ENCODE data around the gene IMPA2.
A peak's percentile ranks its signal among the peaks of the same experiment; 100 is the strongest.

Gene IMPA2

DNA sequence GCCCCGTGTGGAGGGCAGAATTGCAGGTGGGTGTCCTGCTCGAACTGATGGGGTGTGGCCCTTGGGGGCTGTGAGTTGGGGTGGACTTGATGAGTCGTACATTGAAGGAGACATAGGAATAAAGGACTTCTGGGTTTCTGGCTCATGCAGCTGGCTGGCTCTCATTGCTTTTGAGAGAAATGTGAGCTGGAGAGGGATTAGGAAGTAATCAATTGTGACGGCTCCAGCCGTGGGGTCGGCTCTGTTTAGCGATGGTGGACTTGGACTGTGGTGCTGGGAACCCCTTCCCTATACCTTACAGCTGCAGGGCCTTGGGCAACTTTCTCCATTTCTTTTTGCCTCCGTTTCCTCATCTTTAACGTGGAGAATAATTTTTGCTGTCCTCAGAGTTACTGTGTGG is 9.2 kb downstream of the IMPA2 start:
- DNase-seq (ENCODE audit: low spot score): no peak

DNA sequence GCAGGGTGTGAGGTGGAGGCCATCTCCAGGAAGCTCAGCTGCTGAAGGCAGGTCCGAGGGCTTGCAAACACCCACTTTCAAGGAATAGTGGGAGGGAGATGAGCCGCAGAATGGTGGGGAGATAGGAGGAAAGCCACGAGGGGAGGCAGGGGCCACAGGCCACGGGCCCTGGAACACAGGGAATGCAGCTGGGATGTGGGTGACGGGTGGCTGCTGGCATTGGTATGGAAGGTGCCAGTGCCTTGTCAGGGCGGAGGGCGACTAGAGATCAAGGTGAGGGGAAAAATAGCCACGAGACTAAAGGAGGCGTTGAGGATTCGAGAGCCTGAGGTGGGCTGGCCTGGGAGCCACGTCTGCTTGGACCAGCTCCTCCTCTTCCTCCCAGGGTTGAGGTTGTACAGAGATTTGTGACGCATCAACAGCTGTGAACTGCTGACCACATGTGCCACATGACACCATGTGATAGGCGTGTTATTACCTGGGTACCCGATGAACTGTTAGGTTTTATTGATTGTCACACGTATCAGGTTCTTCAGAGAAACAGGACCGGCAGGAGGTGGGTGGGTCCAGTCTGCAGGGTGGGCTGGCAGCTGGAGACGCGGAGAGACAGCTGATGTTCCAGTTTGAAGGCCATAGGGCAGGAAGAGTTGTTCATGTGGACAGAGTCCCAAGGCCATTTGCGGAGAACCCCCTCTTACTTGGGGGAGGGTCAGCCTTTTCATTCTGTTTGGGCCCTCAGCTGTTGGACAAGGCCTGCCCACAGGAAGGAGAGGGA is 9.9 kb downstream of the IMPA2 start:
- peak; percentile 76 for DNase-seq (ENCODE audit: low spot score)

DNA sequence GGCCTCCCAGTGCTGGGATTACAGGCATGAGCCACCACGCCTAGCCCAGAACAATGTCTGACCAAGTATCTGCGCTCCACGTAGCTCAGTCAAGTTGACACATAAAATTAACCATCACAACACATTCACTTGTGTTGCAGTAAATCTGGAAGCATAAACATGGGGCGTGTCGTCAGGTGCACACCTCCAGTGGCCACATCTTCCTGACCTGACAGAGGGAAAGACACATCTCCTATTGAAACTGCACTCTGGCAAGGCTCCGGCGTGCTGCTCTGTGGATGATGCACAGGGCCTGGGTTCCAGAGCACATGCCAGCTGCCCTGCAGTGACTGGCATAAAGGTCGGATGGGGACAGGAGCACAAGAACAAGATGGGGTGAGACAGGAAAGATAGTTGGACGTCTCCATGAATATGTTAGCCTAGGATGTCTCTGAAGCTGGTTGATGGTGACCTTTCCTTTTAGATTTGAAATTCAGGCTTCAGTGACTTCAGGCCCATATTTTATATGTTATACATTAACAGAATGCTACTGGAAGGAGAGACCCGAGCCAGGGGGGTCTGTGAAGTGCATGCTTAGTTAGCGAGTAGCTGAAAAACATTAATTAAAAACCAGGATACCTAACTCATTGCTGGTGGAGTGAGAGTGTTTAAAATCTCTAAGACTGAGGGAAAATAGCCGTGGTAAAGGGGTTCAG is 10.9 kb downstream of the IMPA2 start:
- DNase-seq (ENCODE audit: low spot score): peak; percentile 66

DNA sequence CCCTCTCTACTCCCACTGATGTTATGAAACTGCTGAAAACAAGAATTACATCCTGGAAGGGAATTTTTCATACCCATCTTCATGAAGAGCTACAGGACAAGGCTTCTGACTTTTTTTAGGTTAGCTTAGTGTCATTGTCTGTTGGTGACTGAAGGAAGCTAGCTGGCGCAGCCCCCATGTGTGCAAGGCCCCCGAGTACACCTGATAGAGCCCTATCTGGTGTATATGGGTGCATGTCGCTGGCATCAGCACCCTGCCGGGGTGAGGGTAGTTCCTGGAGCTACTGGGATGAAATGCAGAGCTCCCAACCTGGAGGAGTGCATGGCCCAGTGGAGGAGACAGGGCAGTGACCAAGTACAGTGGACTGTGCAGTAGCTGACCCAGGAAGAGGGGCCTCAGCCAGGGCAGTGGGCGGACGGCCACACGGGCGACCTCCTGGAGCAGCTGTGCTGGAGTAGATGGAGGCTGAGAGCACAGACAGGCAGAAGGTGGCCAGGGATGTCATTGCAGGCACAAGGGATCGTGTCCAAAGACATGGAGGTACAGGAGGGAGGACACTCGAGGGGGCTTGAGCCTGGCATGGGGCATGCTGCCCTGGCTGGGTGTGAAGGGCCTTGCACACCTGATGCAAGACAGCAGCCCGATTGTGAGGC is 12.1 kb downstream of the IMPA2 start:
- no peak for DNase-seq (ENCODE audit: low spot score)

DNA sequence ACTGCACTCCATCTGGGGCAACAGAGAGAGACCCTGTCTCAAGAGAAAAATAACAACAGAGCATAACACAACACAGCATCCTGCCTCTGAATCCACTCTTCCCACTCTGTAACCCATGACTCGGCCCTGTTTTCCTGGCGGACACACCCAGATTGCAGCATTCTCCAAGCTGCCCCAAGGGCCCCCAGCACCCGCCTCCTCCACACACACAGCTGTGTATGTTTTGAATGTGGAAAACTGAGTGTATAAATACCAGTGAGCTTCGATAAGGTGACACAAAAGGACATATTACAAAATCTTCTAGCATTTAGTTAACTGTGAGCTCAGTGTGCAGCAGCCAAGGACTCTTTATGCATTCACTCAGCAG is 13.0 kb downstream of the IMPA2 start:
- peak; percentile 74 for DNase-seq (ENCODE audit: low spot score)

DNA sequence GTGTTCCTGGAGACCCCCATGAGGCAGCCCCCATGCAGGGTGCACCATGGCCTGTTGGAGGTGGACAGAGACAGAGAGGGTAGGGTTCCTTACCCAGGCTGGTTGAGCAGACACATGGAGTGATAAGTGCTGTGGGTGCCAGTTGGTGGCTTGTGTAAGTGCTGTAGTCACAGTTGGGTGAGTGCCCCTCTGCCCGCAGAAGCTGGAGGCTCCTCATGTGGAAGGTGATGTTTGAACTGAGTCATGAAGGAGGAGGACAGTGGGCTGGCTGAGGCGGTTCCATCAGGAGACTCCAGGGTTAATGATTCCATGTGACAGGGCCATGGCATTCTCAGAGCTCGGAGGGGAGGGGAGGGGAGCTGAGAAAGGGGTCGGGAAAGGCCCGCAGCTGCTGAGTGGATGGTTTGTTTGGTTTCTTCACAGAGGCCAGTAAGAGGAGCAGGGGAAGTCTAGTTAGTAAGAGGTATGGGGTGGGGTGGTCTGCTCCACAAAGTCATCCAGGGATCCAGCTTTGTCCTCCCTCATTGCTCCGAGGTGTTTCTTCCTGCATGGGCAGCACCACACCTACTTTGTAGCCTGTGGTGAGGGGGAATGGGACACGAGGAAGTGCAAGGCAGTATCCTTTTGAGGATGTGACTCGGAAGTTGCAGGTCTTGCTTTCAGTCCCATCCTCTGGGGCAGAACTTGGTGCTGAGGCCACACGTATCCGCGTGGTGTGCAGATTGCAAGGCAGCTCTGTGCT is 13.6 kb downstream of the IMPA2 start:
- peak; percentile 97 for DNase-seq (ENCODE audit: low spot score)

DNA sequence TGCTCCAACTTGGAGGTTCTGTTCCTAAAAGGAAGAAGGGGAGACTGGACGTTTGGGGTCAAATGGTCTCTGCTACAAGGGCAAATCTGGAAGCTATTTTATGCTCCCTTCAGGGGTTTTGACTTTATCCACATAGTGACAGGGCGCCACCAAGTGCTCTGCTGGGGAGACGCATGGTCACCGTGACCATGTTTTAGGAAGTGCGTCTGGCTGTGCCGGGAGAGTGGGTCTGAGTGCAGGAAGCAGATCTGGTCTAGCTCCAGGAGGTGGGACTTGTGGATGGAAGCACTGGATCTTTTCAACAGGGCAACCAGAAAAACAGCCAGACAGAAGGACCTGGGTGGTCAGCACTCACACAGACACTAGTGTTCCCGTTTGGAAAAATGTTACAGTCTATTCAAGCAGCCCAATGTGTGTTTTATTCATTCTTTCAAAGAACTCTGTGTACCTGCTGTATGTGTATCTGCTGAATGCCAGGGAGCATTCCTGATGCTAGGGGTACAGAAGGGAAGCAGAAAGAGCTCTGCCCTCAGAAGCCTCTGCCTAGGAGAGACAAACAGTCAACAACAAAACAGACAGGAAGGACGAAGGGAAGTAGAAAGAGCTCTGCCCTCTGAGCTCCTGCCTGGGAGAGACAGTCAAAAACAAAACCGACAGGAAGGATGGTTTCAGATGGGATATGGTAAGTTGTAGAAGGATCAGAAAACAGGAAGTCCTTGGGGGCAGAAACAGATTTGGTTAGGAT is 14.3 kb downstream of the IMPA2 start:
- DNase-seq (ENCODE audit: low spot score): peak; percentile 88

DNA sequence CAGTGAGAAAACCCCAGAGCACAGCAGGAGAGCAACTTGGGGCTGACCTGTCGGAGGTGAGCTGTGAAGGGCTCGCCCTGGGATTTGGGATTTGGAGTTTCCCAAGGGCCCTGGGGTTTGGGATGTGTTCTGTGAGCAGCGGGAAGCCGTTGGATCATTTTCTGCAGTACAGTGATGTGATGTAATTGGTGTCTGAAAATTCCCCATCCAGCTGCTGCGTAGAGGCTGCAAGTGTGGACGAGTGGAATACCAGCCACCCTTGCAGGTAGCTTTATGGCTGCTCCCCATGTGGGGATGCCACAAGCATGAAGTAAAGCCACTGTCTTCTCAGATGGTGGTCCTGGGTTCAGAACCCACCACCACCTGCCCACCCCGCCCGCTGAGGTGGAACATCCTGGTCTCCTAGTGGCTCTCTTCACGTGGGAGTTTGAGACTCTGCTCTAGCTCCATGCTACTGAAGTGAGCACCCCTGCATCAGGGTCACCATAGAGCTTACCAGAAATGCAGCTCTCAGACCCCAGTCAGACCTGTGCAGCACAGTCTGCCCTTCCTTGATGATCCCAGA is 15.0 kb downstream of the IMPA2 start:
- no peak for DNase-seq (ENCODE audit: low spot score)

DNA sequence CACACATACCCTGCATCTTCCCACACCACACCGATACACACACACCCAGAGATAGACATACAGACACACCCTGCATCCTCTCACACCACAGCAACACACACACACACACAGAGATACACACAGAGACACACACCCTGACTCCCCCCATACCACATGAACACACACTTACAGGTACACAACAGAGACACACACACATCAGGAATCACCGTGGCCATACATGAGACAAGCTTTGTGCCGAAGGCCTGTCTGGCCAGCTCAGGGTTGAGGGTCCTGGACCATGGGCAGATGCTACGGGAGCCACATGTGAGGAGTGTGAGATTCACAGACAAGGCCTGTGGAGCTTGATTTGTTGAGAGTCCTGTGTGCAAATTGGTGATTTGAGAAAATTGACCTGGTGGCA is 15.6 kb downstream of the IMPA2 start:
- no peak for DNase-seq (ENCODE audit: low spot score)

DNA sequence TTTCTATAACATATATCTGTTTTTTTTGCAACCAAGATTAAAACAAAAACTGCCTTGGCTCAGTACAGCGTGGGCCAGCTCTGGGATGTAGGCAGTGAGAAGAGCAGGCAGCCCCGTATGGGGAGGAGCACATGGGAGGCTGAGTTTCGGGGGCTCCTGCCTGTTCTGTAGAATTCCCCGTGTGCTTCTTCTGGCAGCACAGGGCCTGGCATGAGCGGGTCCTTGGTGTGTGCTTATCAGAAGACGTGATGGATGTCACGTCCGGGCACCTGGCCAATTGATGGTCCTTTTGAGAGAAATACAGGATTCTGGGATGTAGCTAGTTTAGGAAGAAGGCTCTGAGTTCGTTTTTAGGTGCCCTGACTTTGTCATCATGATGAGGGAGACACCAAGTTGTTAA is 16.2 kb downstream of the IMPA2 start:
- DNase-seq (ENCODE audit: low spot score): no peak

DNA sequence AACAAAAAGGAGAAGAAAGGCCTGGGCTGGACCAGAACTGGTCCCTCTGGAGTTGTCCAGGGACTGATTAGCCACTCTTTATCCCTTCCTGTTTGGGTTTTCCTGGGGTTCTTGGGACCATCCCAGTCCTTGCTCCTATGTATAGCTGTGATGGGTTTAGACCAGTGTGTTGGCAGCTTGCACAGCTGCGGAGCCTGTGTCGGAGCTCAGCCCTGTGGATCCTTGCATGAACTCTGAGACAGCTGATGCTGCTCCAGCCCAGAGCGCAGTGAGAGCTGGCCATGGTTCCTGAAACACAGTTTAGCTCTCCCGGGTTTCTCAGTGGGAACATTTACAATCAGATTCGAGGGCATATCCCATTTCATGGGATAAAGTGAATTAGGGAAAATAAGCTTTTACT is 16.9 kb downstream of the IMPA2 start:
- no peak for DNase-seq (ENCODE audit: low spot score)

DNA sequence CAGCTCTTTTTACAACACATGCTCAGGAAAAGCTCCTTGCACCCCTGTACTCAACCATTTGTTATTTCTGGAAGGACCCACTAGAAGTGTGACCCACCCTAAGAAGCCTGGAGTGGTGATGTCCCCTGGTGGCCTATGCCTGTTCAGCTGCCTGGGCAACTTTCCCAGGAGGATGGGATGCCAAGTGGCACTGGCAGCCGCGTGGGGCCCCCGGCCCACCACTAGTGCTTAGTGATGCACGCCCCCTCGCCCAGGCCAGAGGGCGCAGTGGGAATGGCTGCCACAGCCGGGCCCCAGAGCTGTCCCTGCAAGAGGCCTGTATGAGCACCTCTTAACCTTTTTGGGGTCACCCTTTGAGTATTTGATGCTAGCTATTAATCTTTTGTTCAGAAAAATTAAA is 18.1 kb downstream of the IMPA2 start:
- no peak for DNase-seq (ENCODE audit: low spot score)

DNA sequence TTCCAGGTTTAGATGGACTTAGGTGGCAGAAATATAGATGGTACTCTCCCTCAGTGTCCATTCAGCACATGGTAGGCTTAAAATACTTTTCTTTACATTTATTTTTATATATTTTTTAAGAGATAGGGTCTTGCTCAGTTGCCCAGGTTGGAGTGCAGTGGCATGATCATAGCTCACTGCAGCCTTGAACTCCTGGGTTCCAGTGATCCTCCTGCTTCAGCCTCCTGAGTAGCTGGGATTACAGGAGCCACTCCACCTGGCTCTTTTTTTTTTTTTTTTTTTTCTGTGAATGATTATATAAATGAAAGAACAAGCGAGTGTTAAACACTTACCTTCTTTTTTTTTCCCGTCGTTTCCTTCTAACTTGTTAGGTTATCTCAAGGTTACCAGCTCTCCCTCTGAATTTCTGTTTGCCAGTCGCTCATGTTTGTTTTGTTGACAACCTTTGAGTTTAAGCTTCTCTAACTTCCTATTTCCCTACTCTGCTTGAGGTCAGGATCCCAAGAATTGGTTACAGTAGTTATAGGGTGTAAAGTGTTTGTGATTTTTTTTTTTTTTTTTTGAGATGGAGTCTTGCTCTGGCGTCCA is 18.9 kb downstream of the IMPA2 start:
- no peak for DNase-seq (ENCODE audit: low spot score)

DNA sequence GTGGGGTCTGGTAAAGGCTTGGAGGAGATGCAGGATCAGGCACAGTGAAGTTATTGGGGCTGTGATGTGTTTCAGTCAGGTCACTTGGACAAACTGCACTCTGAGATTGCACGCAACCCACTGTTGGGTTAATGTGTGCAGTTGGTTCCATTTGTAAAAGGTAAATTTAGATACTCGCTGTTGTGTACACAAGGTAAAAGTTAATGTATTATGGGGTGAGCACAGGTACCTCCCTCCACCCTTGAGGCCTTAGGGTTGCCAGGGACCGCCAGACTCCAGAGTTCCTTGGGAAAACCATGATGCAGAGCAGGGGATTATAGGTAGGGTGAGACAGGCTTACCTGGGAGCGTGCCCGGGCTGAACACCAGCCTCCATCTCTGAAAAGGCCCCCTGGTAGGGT is 20.1 kb downstream of the IMPA2 start:
- no peak for DNase-seq (ENCODE audit: low spot score)

DNA sequence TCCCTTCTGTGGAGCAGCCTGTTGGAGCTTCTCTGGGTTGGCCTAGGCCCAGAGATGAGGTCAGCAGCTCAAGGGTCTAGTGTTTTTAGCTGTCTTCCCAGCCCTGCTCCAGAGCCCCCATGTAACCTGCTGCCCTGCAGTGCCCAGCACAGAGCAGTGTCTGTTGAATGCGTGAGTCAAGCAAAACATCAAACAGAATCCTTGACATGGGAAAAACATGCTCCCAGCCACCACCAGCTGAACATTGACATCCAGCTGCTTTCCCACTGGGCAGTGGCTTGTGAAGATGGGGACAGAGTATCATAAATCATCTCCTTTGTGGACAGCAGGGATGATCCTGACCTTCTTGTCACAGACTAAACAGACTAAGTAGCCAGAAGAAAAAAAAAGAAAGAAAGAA is 22.6 kb downstream of the IMPA2 start:
- no peak for DNase-seq (ENCODE audit: low spot score)

DNA sequence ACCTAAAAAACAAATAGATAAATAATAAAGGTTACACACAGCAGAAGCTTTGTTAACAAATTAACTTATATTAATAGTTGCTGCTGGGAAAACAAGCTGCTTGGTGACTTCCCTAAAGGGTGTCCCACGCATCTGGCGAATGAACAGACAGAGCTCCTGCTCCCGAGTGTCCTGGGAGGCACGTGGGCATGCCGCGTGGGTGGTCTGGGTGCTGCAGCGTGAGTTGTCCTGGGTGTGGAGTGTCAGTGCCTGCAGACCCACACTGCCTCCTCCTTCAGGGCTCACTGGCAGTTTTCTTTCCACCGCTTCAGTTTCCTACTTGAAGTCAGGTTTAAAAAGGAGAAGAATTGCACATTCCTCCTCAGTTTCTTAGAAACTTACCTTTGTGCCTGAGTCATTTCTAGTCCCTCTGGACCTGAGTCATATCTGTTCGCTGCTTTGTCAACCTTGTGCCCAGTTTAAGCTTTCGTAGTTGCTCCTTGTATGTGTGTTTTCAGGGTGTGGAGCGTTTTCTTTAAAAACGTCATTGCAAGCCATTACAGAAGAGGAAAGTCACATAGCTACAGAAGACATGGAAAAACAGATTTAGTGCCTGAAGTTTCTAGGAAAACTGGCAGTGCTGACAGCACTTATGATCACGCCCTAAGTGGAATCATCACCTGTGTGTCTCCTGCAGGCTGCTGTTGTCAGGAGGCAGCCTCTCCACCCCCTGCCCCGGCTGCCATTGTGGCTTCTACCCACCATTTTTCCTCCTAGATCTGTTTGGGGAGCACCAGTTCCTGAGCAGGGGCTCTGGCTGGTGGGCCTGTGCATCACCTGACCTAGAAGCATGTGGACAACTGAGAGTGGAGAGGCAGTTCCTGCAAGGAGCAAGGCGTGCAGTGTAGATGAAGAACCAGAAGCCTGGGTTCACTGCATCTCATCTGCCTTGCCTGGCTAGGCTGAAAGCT is 24.5 kb downstream of the IMPA2 start:
- peak; percentile 44 for DNase-seq (ENCODE audit: low spot score)

DNA sequence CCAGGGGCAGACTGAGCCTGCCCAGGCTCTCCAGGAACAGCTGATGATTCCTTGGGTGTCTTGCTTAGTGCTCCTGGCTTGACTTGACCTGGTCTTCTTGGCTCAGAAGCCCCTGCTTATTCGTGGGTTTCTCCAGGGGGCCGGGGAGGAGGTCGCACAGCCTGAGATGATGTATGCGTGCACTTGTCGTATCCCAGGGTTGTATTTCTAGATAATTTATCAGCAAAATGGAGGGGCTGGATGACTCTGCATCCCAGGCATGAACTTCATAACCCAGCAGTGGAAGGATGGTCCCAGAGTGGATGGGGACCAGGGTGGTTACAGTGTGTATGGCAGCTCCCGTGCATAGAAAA is 25.2 kb downstream of the IMPA2 start:
- DNase-seq (ENCODE audit: low spot score): no peak

DNA sequence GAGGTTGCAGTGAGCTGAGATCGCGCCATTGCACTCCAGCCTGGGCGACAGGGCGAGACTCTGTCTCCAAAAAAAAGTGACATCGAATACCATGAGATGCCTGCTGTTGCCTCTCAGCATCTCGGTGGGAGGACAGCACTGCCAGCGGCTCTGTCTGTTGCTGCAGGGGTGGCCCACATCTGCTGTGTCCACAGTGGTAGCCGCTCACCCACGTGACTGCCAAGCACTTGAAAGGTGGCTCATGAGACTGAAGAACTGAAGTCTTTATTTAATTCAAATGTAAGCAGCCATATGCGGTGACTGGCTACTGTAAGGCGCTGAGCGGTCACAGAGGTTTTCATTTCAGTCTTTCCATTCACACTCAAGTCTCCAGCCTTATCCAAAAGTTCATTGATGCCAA is 25.8 kb downstream of the IMPA2 start:
- DNase-seq (ENCODE audit: low spot score): no peak

DNA sequence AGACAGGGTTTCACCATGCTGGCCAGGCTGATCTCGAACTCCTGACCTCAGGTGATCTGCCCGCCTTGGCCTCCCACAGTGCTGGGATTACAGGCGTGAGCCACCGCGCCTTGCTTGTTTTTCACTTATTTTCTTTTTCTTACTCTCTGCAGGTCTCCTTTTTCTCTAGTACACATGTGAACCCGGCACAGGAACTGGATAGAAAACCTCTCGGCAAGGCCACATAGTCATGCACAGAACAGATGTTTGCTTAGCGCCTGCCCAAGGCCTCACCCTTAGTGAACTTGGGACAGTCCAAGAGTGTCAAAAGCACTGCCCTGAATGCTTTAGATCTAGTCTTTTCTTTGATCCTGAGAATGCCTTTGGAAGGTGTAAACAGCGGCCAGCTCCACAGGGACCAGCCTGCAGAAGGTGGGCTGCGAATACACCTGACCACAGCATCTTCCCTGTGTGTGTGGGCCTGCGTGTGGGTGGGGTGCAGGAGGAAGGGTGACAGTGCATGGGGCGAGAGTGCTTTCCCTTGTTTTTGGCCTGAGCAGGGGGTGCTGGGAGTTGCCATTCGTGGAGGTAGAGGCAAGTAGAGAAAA is 27.0 kb downstream of the IMPA2 start:
- DNase-seq (ENCODE audit: low spot score): no peak
